ENCODE results near the gene WAC.

GRCh38 chr10:28560617-28561016 lies 27.7 kb downstream of the WAC start:
- TF ChIP-seq REST (IDR thresholded peaks at IDR 0.05; ENCODE audit: low read depth, low read length) = no peak
- TF ChIP-seq USF2 (IDR thresholded peaks at IDR 0.05; ENCODE audit: borderline replicate concordance, low read depth, low read length) = no peak
- TF ChIP-seq CTCF (IDR thresholded peaks at IDR 0.05) = no peak
- TF ChIP-seq ZBTB33 (IDR thresholded peaks at IDR 0.05; ENCODE audit: borderline replicate concordance, low read depth) = no peak
- TF ChIP-seq MEF2A (IDR thresholded peaks at IDR 0.05; ENCODE audit: borderline replicate concordance, low read depth) = no peak
- TF ChIP-seq YY1 (IDR thresholded peaks at IDR 0.05; ENCODE audit: low read depth) = no peak

All from SK-N-SH (cell line).